Ishikawa (cell line): Measurements from ENCODE around the gene RFNG.

Experiments
- CEBPB ChIP-seq: IDR thresholded peaks from 2 replicates; pipeline ENCODE4 v1.6.1; 2012
- CREB1 ChIP-seq: IDR thresholded peaks from 2 replicates; pipeline ENCODE4 v1.6.1; 2012; ENCODE audit warnings: low read depth
- EGR1 ChIP-seq: IDR thresholded peaks from 2 replicates; pipeline ENCODE4 v1.6.1; 2012
- EP300 ChIP-seq: IDR thresholded peaks from 2 replicates; pipeline ENCODE4 v1.6.1; 2012; ENCODE audit warnings: borderline replicate concordance
- FOXM1 ChIP-seq: IDR thresholded peaks from 2 replicates; pipeline ENCODE4 v1.6.1; 2012; ENCODE audit warnings: low read depth, borderline replicate concordance
- NFIC ChIP-seq: IDR thresholded peaks from 2 replicates; pipeline ENCODE4 v1.6.1; 2012
- RAD21 ChIP-seq: IDR thresholded peaks from 2 replicates; pipeline ENCODE4 v1.6.1; 2012; ENCODE audit warnings: low read depth
- REST ChIP-seq: IDR thresholded peaks from 2 replicates; pipeline ENCODE4 v1.6.1; 2012; ENCODE audit warnings: low read depth, mild to moderate bottlenecking
- TAF1 ChIP-seq: IDR thresholded peaks from 2 replicates; pipeline ENCODE4 v1.6.1; 2012; ENCODE audit warnings: low read depth, mild to moderate bottlenecking
- TCF12 ChIP-seq: IDR thresholded peaks from 2 replicates; pipeline ENCODE4 v1.6.1; 2012; ENCODE audit warnings: low read depth
- TEAD4 ChIP-seq: IDR thresholded peaks from 2 replicates; pipeline ENCODE4 v1.6.1; 2012
- USF1 ChIP-seq: IDR thresholded peaks from 2 replicates; pipeline ENCODE4 v1.6.1; 2012
- YY1 ChIP-seq: IDR thresholded peaks from 2 replicates; pipeline ENCODE4 v1.6.1; 2012; ENCODE audit warnings: low read depth
- ZBTB7A ChIP-seq: IDR thresholded peaks from 2 replicates; pipeline ENCODE4 v1.6.1; 2012; ENCODE audit warnings: low read depth
- TF ChIP-seq, protein P1 (sequence below): IDR thresholded peaks from 2 replicates; pipeline ENCODE4 v1.6.1; 2012

The RFNG gene

DNA sequence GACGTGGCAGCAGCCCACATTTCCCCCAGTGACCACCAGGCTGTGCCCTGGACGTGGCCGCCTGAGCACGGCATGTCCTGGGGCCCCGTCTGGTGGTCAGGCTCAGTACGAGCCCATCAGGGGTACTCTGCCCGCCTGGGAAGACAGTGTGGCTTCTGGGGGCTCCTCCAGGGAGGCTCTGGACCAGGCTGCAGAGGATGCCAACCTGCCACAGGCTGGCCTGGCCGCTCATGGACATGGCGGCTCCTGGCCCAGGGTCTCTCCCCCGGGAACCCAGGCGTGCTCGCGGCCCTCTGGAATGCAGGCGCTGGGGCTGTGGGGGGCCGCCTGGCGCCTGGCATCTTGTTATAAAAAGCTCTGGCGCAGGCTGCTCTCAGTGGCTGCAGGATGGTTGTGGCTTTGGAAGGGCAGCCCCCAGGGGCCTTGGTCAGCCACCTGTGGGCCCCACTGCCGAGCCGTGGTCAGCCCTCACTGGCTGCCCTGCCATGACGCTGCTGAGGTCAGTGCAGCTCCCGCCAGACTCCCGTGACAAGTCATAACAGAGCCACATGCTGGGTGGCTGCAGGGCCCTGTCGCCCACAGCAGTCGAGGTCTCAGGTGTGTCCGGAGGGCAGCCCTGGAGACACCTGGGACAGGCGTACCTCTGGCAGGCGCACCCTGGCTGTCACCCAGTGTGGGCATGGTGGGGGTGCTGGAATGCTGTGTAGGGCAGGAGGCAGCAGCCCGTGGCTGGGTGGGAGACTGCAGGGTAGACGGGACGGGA, 43.9 kb downstream of the RFNG start:
- TF ChIP-seq ZBTB7A: no peak
- no peak for TF ChIP-seq YY1
- TF ChIP-seq FOXM1: no peak
- TF ChIP-seq, protein P1, sequence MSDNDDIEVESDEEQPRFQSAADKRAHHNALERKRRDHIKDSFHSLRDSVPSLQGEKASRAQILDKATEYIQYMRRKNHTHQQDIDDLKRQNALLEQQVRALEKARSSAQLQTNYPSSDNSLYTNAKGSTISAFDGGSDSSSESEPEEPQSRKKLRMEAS: no peak
- no peak for TF ChIP-seq EP300
- no peak for TF ChIP-seq REST
- no peak for TF ChIP-seq CREB1
- no peak for TF ChIP-seq NFIC
- TF ChIP-seq TAF1: no peak
- no peak for TF ChIP-seq TCF12

DNA sequence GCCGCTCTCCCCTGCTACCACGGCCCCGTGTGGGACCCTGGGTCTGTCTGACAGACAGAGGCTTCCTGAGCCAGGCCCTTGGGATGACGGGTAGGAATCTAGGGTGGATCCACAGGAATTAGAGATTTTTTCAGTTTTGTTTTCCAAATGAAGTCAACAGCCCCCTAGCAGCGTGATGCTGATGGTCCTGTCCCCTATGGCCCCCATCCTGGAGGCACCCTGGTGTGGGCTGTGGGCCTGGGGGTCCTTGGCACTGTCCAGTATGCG, 44.5 kb downstream of the RFNG start:
- TF ChIP-seq CEBPB (no peak), TCF12 (no peak), USF1 (no peak), NFIC (no peak), EP300 (no peak), FOXM1 (no peak), RAD21 (no peak), YY1 (no peak)

- no peak for TF ChIP-seq EP300
- no peak for TF ChIP-seq TCF12
- TF ChIP-seq YY1: no peak
- no peak for TF ChIP-seq FOXM1
- no peak for TF ChIP-seq NFIC
- no peak for TF ChIP-seq CEBPB
- TF ChIP-seq CREB1: no peak
- TF ChIP-seq, protein P1: no peak
- no peak for TF ChIP-seq EGR1
- TF ChIP-seq REST: no peak
- TF ChIP-seq USF1: no peak
- no peak for TF ChIP-seq TEAD4
- no peak for TF ChIP-seq RAD21
- TF ChIP-seq TAF1: no peak
- TF ChIP-seq ZBTB7A: no peak
Observed at GRCh38 chr17:82006468-82007227, 45.0 kb downstream of the RFNG start.

- no peak for TF ChIP-seq EP300
Observed at GRCh38 chr17:82005701-82006348, 45.8 kb downstream of the RFNG start.

- TF ChIP-seq, protein P1: no peak
- TF ChIP-seq TEAD4 (no peak), FOXM1 (no peak), EGR1 (no peak), EP300 (no peak), RAD21 (no peak), ZBTB7A (no peak), CREB1 (no peak), USF1 (no peak), CEBPB (no peak)
Observed at GRCh38 chr17:82004517-82005455, 46.8 kb downstream of the RFNG start.
